GM23338 (cell line): ENCODE results near the gene RRAS2. TPM values are rescaled to one million over a fixed set of nuclear protein-coding genes. Genes with fewer than 3 reads are reported as not detected.

Experiments
- ATAC-seq: fragments of 200-7000 bp; cut with Tn5 transposase; 3 replicates; pipeline ENCODE4 v1.9.1; 2020
- DNase-seq: peaks from one replicate; pipeline ENCODE4 v3.0.0-alpha.2; 2015; ENCODE audit warnings: low spot score
- H2AFZ ChIP-seq: fragments of 200-600 bp; sonication (generic); 2 replicates; pipeline ENCODE4 v1.8.0; 2016; ENCODE audit warnings: antibody characterized with exemption, mild to moderate bottlenecking, moderate library complexity
- H3F3A ChIP-seq: fragments of 200-600 bp; sonication (generic); replicated peaks from 2 replicates; pipeline ENCODE4 v1.8.0; 2017; ENCODE audit warnings: antibody characterized with exemption, mixed run types, low read depth
- H3K27ac ChIP-seq: fragments of 200-600 bp; sonication (generic); 2 replicates; pipeline ENCODE4 v1.6.1; 2016; ENCODE audit warnings: low read depth
- H3K27me3 ChIP-seq: fragments of 200-600 bp; sonication (generic); 2 replicates; pipeline ENCODE4 v1.8.0; 2016; ENCODE audit warnings: mild to moderate bottlenecking, mixed run types, moderate library complexity; ENCODE audit not compliant: insufficient read depth
- H3K36me3 ChIP-seq: fragments of 200-600 bp; sonication (generic); 2 replicates; pipeline ENCODE4 v1.8.0; 2016; ENCODE audit warnings: mild to moderate bottlenecking; ENCODE audit not compliant: insufficient read depth
- H3K4me1 ChIP-seq: fragments of 200-600 bp; sonication (generic); 2 replicates; pipeline ENCODE4 v1.8.0; 2016; ENCODE audit warnings: mild to moderate bottlenecking, moderate library complexity; ENCODE audit not compliant: insufficient read depth
- H3K4me2 ChIP-seq: fragments of 200-600 bp; sonication (generic); 2 replicates; pipeline ENCODE4 v1.7.1; 2017; ENCODE audit warnings: mixed run types
- H3K4me3 ChIP-seq: fragments of 200-600 bp; sonication (generic); 2 replicates; pipeline ENCODE4 v1.6.1; 2016; ENCODE audit warnings: mixed run types
- H3K79me2 ChIP-seq: fragments of 200-600 bp; sonication (generic); replicated peaks from 2 replicates; pipeline ENCODE4 v1.8.0; 2017; ENCODE audit warnings: mild to moderate bottlenecking; ENCODE audit not compliant: insufficient read depth
- H3K9me2 ChIP-seq: fragments of 200-600 bp; sonication (generic); 2 replicates; pipeline ENCODE4 v1.8.0; 2017; ENCODE audit not compliant: insufficient read depth
- H4K20me1 ChIP-seq: fragments of 200-600 bp; sonication (generic); replicated peaks from 2 replicates; pipeline ENCODE4 v1.8.0; 2017; ENCODE audit warnings: mild to moderate bottlenecking; ENCODE audit not compliant: insufficient read depth
- H3K27ac Mint-ChIP-seq: 2 replicates; pipeline ENCODE4 v1.8.0; 2020; ENCODE audit warnings: inconsistent platforms, mild to moderate bottlenecking, moderate library complexity, mixed read lengths
- H3K27me3 Mint-ChIP-seq: 3 replicates; pipeline ENCODE4 v1.8.0; 2022; ENCODE audit warnings: low read depth, mild to moderate bottlenecking, moderate library complexity, mixed read lengths, inconsistent platforms; ENCODE audit not compliant: insufficient read depth, poor library complexity
- H3K36me3 Mint-ChIP-seq: 3 replicates; pipeline ENCODE4 v1.8.0; 2021; ENCODE audit warnings: low read depth, mild to moderate bottlenecking, inconsistent platforms, moderate library complexity, mixed read lengths
- H3K4me1 Mint-ChIP-seq: 3 replicates; pipeline ENCODE4 v1.8.0; 2020; ENCODE audit warnings: mild to moderate bottlenecking, inconsistent platforms, mixed read lengths
- H3K4me3 Mint-ChIP-seq: 3 replicates; pipeline ENCODE4 v1.8.0; 2021; ENCODE audit warnings: moderate library complexity, mild to moderate bottlenecking, inconsistent platforms, mixed read lengths
- H3K9me3 Mint-ChIP-seq: 3 replicates; pipeline ENCODE4 v1.8.0; 2020; ENCODE audit warnings: moderate library complexity, mild to moderate bottlenecking, inconsistent platforms, mixed read lengths
- CREB1 ChIP-seq: fragments of 250-450 bp; sonication (Bioruptor Pico); IDR thresholded peaks from 2 replicates; pipeline ENCODE4 v1.5.0; 2020; ENCODE audit warnings: low read depth, mild to moderate bottlenecking, moderate library complexity
- CTCF ChIP-seq, 2 experiments: fragments of 200-600 bp in 1 of 2; sonication (generic) in 1 of 2; conservative IDR thresholded peaks; 2 replicates each; pipeline versions ENCODE4 v1.5.1 to v1.6.1; 2016 to 2017; ENCODE audit warnings: antibody characterized with exemption in 2 of 2, low read depth in 2 of 2, mild to moderate bottlenecking in 2 of 2, moderate library complexity in 1 of 2
- ETS1 ChIP-seq: IDR thresholded peaks from 2 replicates; pipeline ENCODE4 v1.6.1; 2016; ENCODE audit warnings: antibody characterized with exemption
- EZH2 ChIP-seq: fragments of 200-600 bp; sonication (generic); IDR thresholded peaks from one replicate; pipeline ENCODE4 v1.8.0; 2017; ENCODE audit warnings: antibody characterized with exemption, mild to moderate bottlenecking, low read depth; ENCODE audit not compliant: unreplicated experiment
- EZH2phosphoT487 ChIP-seq: fragments of 200-600 bp; sonication (generic); IDR thresholded peaks from one replicate; pipeline ENCODE4 v1.8.1; 2018; ENCODE audit warnings: antibody characterized with exemption; ENCODE audit not compliant: unreplicated experiment
- JUNB ChIP-seq: IDR thresholded peaks from one replicate; pipeline ENCODE4 v1.6.1; 2016; ENCODE audit warnings: antibody characterized with exemption; ENCODE audit not compliant: unreplicated experiment
- NANOG ChIP-seq: IDR thresholded peaks from 2 replicates; pipeline ENCODE4 v1.6.1; 2016; ENCODE audit warnings: antibody characterized with exemption, borderline replicate concordance
- POLR2AphosphoS5 ChIP-seq: IDR thresholded peaks from 2 replicates; pipeline ENCODE4 v1.6.1; 2016; ENCODE audit warnings: antibody characterized with exemption, low read depth
- REST ChIP-seq: IDR thresholded peaks from one replicate; pipeline ENCODE4 v1.6.1; 2018; ENCODE audit warnings: antibody characterized with exemption; ENCODE audit not compliant: unreplicated experiment
- STAT1 ChIP-seq: IDR thresholded peaks from one replicate; pipeline ENCODE4 v1.6.1; 2016; ENCODE audit warnings: antibody characterized with exemption; ENCODE audit not compliant: unreplicated experiment
- ZNF114 ChIP-seq: fragments of 250-450 bp; sonication (Bioruptor Pico); IDR thresholded peaks from 2 replicates; pipeline ENCODE4 v1.5.0; 2020; ENCODE audit warnings: mild to moderate bottlenecking, moderate library complexity
- ZNF331 ChIP-seq: fragments of 250-450 bp; sonication (Bioruptor Pico); IDR thresholded peaks from 2 replicates; pipeline ENCODE4 v1.5.0; 2020; ENCODE audit warnings: low read depth, mild to moderate bottlenecking, moderate library complexity
- ZNF462 ChIP-seq: fragments of 250-450 bp; sonication (Bioruptor Pico); IDR thresholded peaks from 2 replicates; pipeline ENCODE4 v1.5.0; 2020; ENCODE audit warnings: mild to moderate bottlenecking, moderate library complexity
- polyA plus RNA-seq: library from polyadenylated mRNA; unstranded; fragments of >200 nt; fragmentation: Nextera tagmentation; extraction: Ambion mirVana; gene quantifications from 2 replicates; pipeline ENCODE4 v1.2.1, GENCODE V29; 2016
- total RNA-seq: library from RNA; depleted of rRNA; stranded (reverse); fragments of >200 nt; shearing (Covaris generic); gene quantifications from 2 replicates; pipeline ENCODE4 v1.2.3, GENCODE V29; 2014

The RRAS2 gene
- total and polyA plus RNA-seq, 2 experiments from 2014 or later = 196 to 293 TPM

GRCh38 chr11:14369598-14369997 lies 10.6 kb upstream of the RRAS2 start:
- no peaks in the 10 kb centered on the region for H3K79me2 ChIP-seq
- ATAC-seq (no peak), DNase-seq (no peak)
- H3K4me3 Mint-ChIP-seq = no peak overlapping the region
- peak overlapping the region; percentile 59; the same call in 1 of the 2 replicates for H3K27ac ChIP-seq
- H3K4me3 ChIP-seq = no peak overlapping the region
- no peak overlapping the region for H3K4me2 ChIP-seq
- no peaks in the 10 kb centered on the region; the same call in 2 of the 3 replicates for H3K9me3 Mint-ChIP-seq
- H3K4me1 Mint-ChIP-seq = peaks cover 7% of the 10 kb centered on the region; the same call in 2 of the 3 replicates
- H3K4me1 ChIP-seq = peaks cover 2% of the 10 kb centered on the region
- TF ChIP-seq CREB1 (CRISPR knock-in tag) (no peak), CTCF (conservative IDR thresholded peaks at IDR 0.05; ENCODE audit: low read depth in 2 of 2) (no peak), ETS1 (no peak), ZNF462 (no peak), REST (no peak), ZNF331 (CRISPR knock-in tag) (no peak), NANOG (no peak), STAT1 (no peak), EZH2 (no peak), ZNF114 (no peak), JUNB (no peak), EZH2phosphoT487 (no peak), POLR2AphosphoS5 (no peak)
- no peaks in the 10 kb centered on the region for H3K36me3 Mint-ChIP-seq
- H3K27me3 Mint-ChIP-seq = peaks cover 3% of the 10 kb centered on the region
- no peaks in the 10 kb centered on the region for H3F3A ChIP-seq
- no peaks in the 10 kb centered on the region for H4K20me1 ChIP-seq
- no peaks in the 10 kb centered on the region for H3K27me3 ChIP-seq
- H3K36me3 ChIP-seq = no peaks in the 10 kb centered on the region
- H3K9me2 ChIP-seq = no peaks in the 10 kb centered on the region
- no peak overlapping the region; the same call in 1 of the 2 replicates for H3K27ac Mint-ChIP-seq
- no peak overlapping the region for H2AFZ ChIP-seq
